Heart right ventricle (tissue), 16 donors: ENCODE measurements around the gene CCR6. TPM values are rescaled to one million over a fixed set of nuclear protein-coding genes. Genes with fewer than 3 reads are reported as not detected.

ENCODE experiments used
- ATAC-seq, 8 donors: fragments of 200-7000 bp; cut with Tn5 transposase; one replicate each; pipeline ENCODE4 v1.9.1; 2020; ENCODE audit warnings: mild to moderate bottlenecking in 8 of 8, moderate library complexity in 8 of 8, moderate number of reproducible peaks in 1 of 8
- DNase-seq, 2 donors: peaks; one replicate each; pipeline ENCODE4 v3.0.0-alpha.2; 2020
- H3K27ac ChIP-seq, 10 donors: fragments of 200-600 bp; sonication (generic) in 2 of 10; one replicate each; pipeline versions ENCODE4 v1.5.0 to v1.8.0; 2020 to 2022; ENCODE audit warnings: mild to moderate bottlenecking in 3 of 10
- H3K27me3 ChIP-seq, 7 donors: fragments of 200-600 bp; one replicate each; pipeline ENCODE4 v1.8.0; 2021 to 2022; ENCODE audit warnings: mild to moderate bottlenecking in 2 of 7
- H3K36me3 ChIP-seq, 9 donors: fragments of 200-600 bp; sonication (generic) in 1 of 9; one replicate each; pipeline versions ENCODE4 v1.5.0 to v1.8.0; 2020 to 2022; ENCODE audit warnings: mild to moderate bottlenecking in 2 of 9
- H3K4me1 ChIP-seq, 9 donors: fragments of 200-600 bp; sonication (generic) in 1 of 9; one replicate each; pipeline versions ENCODE4 v1.5.0 to v1.8.0; 2020 to 2022; ENCODE audit warnings: mild to moderate bottlenecking in 4 of 9
- H3K4me3 ChIP-seq, 10 donors: fragments of 200-600 bp; sonication (generic) in 2 of 10; one replicate each; pipeline versions ENCODE4 v1.5.0 to v1.8.0; 2020 to 2022; ENCODE audit warnings: mild to moderate bottlenecking in 7 of 10, moderate library complexity in 2 of 10
- H3K9me3 ChIP-seq, 11 donors: fragments of 200-600 bp in 10 of 11; sonication (generic) in 2 of 11; one replicate each; pipeline versions ENCODE4 v1.5.0 to v1.8.0; 2013 to 2022; ENCODE audit warnings: mild to moderate bottlenecking in 2 of 11, control low read depth in 1 of 11, moderate library complexity in 1 of 11
- WGBS, 2 donors: extraction: QIAGEN DNeasy Blood & Tissue Kit; methylation state at CpG; one replicate each; pipeline ENCODE4 v1.1.7; 2013; ENCODE audit warnings: inconsistent platforms in 1 of 2; 5-methylcytosine and 5-hydroxymethylcytosine counted together
- intact Hi-C, 10 donors: fragments of 100-400 bp; cut with DNase I; formaldehyde crosslinking; loops; one replicate each; pipeline versions ENCODE4 v1.11.1 to v1.14.2; 2022
- polyA plus RNA-seq, 2 donors: library from polyadenylated mRNA; stranded (reverse); fragments of 200-250 nt; gene quantifications; one replicate each; pipeline ENCODE4 v1.2.3, GENCODE V29; 2013
- total RNA-seq, 10 donors: library from RNA; stranded (reverse); fragmentation: NEBNext Ultra II Directional in 3 of 10; extraction: Animal tissue kit (Norgen Biotek cat#: 25700) in 3 of 10; gene quantifications; one replicate each; pipeline versions ENCODE4 v1.2.1 to v1.2.4, GENCODE V29; 2021 to 2023
- TF ChIP-seq, protein P1 (sequence below), 9 donors: fragments of 200-600 bp; sonication (generic) in 2 of 9; IDR thresholded peaks; one replicate each; pipeline versions ENCODE4 v1.5.0 to v1.8.0; 2021 to 2022; ENCODE audit warnings: antibody characterized with exemption in 9 of 9, mild to moderate bottlenecking in 5 of 9, moderate library complexity in 1 of 9
- donor health status: Arrhythmogenic right ventricular cardiomyopathy.
- donor health status: ischemic (EF 13 %, LVEDD 7.1; RV severe dilation, severe dysfunction).
- donor health status: healthy with polysubstance abuse.
- donor health status: DM: no; HTN: yes; CAD: no.
- donor health status: DM: no; HTN: no; CAD: no.
- donor health status: ischemic (EF 25% LVEDD 6.9; RV normal size, moderate dysfunction).
- donor health status: ischemic (EF 25% LVEDD 5.7; RV mildly dilated, moderate dysfunction).
- donor health status: healthy.
- donor health status: DM: yes; HTN: yes; CAD: no.
- donor health status: Ischemic cardiomyopathy.
- donor health status: ischemic (EF 35%, LVEDD 5.7; RV mildly dilated, moderate dysfunction).
- donor health status: nonischemic (EF 11% LVEDD 7.7; RV severe dilation, severe dysfunction).
- donor health status: DM: yes; HTN: yes; CAD: no.
- donor health status: PGD.
- donor health status: ischemic (EF 29% LVEDD 5.4; RV normal size, mild dysfunction).
- donor health status: nonischemic (EF 23%, LVEDD 6.1; RV moderate dilation, normal function).

CCR6 gene
- total and polyA plus RNA-seq, 12 donors, result 0.13 to 0.37 (median 0.16) TPM; not detected in 9

DNA sequence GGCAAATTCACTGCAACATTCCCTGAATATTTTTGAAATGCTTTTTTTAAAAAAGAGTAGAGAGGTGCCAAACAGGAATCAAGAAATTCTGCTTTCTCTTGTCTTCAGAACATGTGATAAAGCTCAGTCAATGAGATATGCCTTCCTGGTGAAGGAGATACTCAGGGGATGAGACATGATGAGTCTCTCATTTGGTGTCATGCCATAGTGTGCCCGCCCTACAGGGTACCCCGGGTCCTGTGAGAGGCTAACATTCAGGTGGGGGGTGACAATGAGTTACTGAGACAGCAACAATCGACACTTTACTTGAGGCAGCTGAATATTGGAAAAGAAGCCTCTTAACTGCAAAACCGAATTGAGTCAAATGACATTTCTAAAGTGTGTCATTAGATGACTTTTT is 6.7 kb downstream of the CCR6 start:
- TF ChIP-seq, protein P1, sequence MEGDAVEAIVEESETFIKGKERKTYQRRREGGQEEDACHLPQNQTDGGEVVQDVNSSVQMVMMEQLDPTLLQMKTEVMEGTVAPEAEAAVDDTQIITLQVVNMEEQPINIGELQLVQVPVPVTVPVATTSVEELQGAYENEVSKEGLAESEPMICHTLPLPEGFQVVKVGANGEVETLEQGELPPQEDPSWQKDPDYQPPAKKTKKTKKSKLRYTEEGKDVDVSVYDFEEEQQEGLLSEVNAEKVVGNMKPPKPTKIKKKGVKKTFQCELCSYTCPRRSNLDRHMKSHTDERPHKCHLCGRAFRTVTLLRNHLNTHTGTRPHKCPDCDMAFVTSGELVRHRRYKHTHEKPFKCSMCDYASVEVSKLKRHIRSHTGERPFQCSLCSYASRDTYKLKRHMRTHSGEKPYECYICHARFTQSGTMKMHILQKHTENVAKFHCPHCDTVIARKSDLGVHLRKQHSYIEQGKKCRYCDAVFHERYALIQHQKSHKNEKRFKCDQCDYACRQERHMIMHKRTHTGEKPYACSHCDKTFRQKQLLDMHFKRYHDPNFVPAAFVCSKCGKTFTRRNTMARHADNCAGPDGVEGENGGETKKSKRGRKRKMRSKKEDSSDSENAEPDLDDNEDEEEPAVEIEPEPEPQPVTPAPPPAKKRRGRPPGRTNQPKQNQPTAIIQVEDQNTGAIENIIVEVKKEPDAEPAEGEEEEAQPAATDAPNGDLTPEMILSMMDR (IDR thresholded peaks at IDR 0.05), result no peak
- WGBS, 2 donors, result 77 to 82% methylated on average over 4 of the region's 4 CpGs
- DNase-seq (no peak), ATAC-seq (no peak)
- no peaks in the 10 kb centered on the region for H3K36me3 ChIP-seq
- no peaks in the 10 kb centered on the region for H3K4me1 ChIP-seq
- no peak overlapping the region for H3K27ac ChIP-seq
- intact Hi-C loops, result no loop called here
- no peaks in the 10 kb centered on the region for H3K27me3 ChIP-seq
- H3K9me3 ChIP-seq, result no peaks in the 10 kb centered on the region
- H3K4me3 ChIP-seq, result no peak overlapping the region

- no peak overlapping the region for H3K4me3 ChIP-seq
- H3K27ac ChIP-seq, result no peak overlapping the region
- H3K9me3 ChIP-seq, result no peaks in the 10 kb centered on the region
- no peaks in the 10 kb centered on the region for H3K27me3 ChIP-seq
- intact Hi-C loops, result no loop called here
- TF ChIP-seq, protein P1 (IDR thresholded peaks at IDR 0.05), result no peak
- no peaks in the 10 kb centered on the region for H3K4me1 ChIP-seq
- H3K36me3 ChIP-seq, result no peaks in the 10 kb centered on the region
- ATAC-seq, result no peak
- no peak for DNase-seq
- 66 to 67% methylated on average over 6 of the region's 6 CpGs for WGBS, 2 donors
These were observed 7.2 kb downstream of the CCR6 start for GRCh38 chr6:167130008-167130677.

DNA sequence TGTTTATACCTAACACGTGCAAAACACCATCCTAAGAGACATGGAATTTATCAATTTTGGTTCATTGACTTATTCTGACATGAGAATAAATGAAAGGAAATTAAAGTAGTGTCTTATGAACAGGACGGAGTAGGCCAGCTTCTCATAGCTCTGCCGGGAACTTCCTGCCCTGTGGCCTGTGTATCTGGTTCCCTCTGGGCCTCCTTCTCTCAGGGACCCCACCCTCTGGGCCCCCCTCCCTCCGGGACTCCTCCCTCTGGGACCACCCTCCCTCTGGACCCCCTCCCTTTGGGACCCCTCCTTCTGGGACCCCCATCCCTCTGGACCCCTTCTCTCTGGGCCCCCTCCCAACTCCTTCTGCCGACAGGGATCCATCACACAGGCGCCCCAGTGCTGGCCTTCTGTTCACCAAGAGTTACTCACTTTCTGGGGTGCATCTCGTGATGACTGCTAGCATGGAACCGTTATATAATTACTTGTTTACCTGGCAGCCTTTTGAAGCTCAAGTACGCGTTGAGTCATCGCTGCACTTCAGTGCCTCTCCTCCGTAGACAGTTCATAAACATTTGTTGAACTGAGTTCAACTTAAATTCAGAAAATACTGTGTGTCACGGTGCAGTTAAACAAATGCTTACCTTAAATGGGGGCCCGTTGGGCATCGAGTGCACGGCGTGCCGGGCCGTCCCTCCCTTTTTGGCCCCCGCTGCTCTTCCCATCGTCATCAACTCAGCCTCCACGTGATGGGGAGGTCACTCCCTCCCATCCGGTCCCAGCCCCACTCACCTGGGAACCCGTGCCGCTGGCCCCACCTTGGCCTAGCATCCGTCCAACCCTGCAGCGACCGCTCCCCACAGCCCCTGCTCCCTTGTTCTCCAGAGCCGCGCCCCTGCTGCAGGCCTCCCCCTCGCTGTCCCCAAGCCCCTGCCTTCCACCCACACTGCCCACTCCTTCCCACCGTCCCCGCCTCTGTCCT is 8.1 kb downstream of the CCR6 start:
- Histone ChIP-seq H3K9me3 (no peaks in the 10 kb centered on the region), H3K36me3 (no peaks in the 10 kb centered on the region), H3K4me1 (no peaks in the 10 kb centered on the region), H3K4me3 (no peak overlapping the region), H3K27me3 (peaks cover 0 to 4% (median 0%) of the 10 kb centered on the region in 7 donors), H3K27ac (no peak overlapping the region)
- 88 to 89% methylated on average over 33 of the region's 33 CpGs for WGBS, 2 donors
- no peak for DNase-seq
- TF ChIP-seq, protein P1 (IDR thresholded peaks at IDR 0.05), result no peak
- ATAC-seq, result no peak
- intact Hi-C loops, result no loop called here

DNA sequence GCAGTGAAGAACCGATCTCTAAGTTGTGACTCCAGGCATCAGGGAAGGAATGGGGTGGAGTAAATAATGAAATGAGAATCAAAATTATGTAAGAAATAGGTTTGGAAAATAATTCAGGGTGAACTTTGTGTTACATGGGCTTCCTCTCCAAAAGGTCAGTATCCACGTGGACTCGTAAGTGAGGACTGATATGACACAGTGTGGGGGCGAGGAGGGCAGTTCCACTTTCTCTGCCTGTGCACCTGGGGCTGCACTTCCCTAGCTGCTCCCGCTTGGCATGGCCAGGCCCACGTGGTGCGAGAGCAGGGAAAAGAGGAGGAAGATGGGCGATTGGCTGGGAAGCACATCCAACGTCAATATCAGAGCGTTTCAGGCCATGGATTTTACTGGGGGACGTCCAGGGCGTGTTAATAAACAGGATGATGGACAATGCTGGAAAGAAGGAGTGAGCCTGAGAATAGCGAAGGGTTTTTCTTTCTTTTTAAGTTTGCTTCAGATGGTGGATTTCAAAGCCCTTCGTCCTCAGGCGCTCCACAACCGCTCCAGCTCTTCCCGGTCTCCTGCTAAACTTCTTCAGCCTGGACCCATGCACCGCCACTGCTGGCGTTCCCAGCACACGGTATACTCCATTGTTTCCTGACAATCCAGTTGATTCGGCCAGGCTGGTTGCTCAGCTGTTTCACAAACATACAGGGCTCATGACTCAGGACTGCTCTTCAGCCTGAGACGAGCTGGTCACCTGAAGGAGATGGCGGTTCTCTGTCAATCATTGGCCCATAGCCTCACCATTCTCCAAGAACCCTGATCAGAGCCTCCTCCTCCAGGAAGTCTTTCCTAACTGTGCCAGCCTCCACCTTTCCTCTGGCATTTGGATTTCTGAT is 11.8 kb downstream of the CCR6 start:
- ATAC-seq, result no peak
- peaks cover 0 to 29% (median 13%) of the 10 kb centered on the region in 7 donors for H3K27me3 ChIP-seq
- intact Hi-C loops, result no loop called here
- WGBS, 2 donors, result 84 to 86% methylated on average over 23 of the region's 23 CpGs
- no peaks in the 10 kb centered on the region for H3K4me1 ChIP-seq
- H3K27ac ChIP-seq, result no peak overlapping the region
- H3K9me3 ChIP-seq, result no peaks in the 10 kb centered on the region
- no peaks in the 10 kb centered on the region for H3K36me3 ChIP-seq
- TF ChIP-seq, protein P1 (IDR thresholded peaks at IDR 0.05), result no peak
- no peak overlapping the region for H3K4me3 ChIP-seq
- DNase-seq, result no peak
